GM10847 (cell line): ENCODE results near the gene FBXO33.

Experiments used
- POLR2A ChIP-seq: IDR thresholded peaks from 2 replicates; pipeline ENCODE4 v1.6.1; 2011; ENCODE audit not compliant: insufficient read length; ENCODE audit errors: extremely low read depth

The FBXO33 gene, protein sequence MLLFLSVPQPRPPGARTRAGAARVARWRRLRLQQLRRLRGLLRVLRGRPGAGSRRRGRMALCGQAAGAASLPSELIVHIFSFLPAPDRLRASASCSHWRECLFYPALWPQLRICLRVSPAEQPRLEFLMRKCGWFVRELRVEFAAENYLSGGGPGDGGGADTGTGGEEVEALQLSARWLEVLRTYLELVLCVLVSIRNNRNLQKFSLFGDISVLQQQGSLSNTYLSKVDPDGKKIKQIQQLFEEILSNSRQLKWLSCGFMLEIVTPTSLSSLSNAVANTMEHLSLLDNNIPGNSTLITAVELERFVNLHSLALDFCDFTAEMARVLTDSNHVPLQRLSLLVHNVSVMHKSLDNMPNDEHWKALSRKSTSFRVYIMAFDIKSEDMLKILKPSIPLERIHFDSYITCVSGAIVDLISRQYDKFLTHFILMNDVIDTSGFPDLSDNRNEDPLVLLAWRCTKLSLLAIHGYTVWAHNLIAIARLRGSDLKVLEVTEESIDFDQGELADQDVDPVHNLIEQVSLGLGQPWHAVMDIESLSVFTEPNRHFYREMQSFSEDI

DNA sequence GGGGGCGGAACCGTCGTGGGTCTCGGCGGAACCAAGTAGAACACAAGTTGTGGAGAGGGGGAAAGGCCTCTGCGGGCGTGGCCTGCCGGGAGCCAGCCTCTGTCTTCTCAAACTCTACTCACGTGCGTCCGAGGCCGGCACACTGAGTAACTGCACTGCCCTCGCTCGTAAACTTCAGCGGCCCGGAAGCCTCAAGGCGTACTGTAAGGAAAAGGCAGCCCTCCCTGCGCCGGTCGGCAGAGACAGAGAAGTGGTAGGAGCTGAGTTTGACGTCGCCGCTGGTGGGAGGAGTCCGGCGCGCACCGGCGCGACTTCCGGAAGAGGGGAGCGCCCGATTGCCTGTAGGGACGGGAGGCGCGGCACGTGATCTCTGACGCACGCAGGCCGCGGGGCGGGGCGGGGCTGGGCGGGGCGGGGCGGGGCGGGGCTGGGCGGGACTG lies at the start of gene FBXO33:
TSS of gene FBXO33 (minus strand) at position 255 of the 440 bp plus-strand sequence. CDS start 271 bp downstream, outside the sequence.
- TF ChIP-seq POLR2A = no peak

DNA sequence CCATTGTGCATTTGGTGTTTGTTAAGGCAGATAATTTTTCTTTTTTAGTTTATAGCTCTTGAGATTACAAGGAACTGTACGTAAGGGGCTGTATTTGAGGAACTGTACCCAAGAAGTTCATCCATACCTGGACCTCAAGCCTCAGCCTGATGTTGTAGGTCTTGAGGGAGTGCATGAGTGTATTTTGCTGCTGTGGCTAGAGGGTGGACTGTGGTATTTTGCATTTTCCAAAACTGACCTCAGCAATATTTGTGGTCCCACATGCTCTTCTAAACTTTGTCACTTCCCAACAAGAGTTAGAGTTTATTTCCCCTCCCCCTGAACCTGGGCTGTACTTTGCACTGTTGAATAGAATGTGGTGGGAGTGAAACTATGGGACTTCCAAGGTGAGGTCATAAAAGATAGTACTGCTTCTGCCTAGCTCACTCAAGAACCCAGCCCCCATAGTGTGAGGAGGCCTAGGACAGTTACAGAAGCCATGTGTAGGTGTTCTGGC lies 42.2 kb upstream of the FBXO33 start:
- TF ChIP-seq POLR2A = no peak

DNA sequence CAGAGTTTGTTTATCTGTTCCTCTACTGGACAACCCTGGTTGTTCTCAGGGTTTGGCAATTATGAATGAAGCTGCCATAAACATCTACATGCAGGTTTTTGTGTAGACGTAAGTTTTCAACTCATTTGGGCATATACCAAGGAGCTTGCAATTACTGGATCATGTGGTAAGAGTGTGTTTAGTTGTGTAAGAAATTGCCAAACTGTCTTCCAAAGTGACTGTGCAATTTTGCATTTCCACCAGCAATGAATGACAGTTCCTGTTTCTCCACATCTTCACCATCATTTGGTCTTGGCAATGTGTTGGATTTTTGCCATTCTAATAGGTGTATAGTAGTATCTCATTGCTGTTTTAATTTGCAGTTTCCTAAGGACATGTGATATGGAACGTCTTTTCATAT lies 39.8 kb upstream of the FBXO33 start:
- no peak for TF ChIP-seq POLR2A

DNA sequence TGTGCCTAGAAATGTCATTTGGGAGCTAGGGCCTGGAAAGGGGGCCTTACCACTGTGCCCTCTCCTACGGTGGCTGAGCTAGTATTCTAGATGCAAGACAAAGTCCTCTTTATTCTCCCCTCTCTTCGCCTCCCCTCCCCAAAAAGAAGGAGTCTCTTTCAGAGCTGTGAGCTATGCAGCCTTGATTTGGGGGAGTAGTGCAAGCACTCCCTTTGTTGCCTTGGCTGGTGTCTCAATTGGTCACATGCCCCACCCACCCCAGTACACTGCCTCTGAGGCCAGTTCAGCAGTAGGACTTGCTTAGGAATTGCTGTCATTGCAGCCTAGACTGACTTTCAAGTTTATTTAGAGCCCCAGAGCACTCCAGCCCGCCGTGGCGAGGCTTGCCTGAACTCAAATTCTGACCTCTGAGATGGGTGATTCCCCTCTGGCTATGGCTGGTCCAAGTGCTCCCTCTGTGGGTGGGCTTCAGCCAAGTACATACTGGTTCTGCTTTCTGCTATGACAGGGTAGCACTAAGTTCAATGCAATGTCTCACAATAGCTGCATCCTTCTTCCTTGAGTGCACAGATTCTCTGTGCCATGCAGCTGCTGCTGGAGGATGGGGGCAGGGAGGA lies 37.0 kb upstream of the FBXO33 start:
- TF ChIP-seq POLR2A = no peak

DNA sequence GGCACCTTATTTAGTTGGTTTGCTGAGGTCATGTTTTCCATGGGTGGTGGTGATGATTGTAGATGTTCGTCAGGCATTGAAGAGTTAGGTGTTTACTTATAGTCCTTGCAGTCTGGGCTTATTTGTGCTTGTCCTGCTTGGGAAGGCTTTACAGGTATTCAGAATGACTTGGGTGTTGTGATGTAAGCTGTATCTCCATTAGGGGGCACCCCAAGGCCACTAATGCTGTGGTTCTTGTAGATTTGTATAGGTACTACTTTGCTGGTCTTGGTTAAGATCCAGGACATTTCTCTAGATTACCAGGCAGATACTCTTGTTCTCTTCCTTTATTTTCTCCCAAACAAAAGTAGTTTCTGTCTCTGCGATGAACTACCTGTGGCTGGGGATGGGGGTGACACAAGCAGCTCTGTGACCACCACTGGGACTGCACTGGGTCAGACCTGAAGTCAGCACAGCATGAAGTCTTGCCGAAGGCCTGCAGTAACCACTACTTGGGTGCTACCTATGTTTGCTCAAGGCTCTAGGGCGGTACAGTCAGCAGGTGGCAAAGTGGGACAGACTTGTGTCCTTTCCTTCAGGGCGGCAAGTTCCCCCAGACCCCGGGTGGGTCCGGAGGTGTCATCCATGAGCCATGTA lies 35.8 kb upstream of the FBXO33 start:
- no peak for TF ChIP-seq POLR2A

DNA sequence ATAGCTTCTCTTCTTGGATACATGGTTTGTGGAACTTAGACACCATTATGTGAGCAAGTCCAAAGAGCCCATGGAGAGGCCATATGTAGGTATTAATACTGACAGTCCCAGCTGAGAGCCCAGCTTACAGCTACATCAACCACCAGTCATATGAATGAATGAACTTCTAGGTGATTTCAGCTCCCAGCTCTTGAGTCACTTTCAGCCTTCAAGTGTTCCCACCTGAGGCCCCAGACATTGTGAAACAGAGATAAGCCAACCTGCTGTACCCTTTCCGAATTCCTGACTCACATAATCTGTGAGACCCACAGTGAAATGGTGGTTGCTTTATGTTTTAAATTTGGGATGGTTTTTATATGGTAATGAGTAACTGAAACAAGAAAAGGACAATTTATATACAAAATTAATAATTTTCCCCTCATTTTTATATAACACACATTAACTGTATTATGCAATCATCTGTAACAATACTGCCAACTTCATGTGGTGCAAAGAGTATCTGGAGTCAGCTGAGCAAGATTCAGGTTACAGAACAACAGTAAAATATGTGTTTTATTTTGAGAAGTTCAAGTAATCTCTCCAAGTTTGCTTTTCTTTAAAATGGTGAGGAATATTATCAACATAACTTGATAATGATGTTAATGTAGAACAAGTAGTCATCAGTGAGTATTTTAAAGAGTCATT lies 27.7 kb upstream of the FBXO33 start:
- no peak for TF ChIP-seq POLR2A

DNA sequence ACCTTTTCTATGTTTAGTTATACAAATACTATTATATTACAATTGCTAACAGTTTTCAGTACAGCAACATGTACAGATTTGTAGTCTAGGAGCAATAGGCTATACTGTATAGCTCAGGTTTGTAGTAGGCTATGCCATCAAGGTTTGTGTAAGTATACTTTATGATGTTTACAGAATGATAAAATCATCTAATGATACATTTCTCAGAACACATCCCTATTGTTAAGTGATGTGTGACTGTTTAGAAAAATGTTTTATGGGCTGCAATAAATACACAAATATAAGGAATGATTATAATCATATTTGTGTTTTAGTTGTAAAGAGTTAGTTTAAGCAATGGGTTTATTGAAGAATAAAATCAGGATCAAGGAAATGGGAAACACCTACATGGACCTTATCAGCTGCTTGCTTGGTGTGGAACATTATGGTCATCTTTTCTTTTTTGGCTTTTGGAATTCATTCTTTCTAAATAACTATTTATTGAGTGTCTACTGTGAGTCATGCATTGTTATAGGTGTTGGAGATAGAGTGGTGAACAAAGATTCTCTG lies 24.5 kb upstream of the FBXO33 start:
- no peak for TF ChIP-seq POLR2A

DNA sequence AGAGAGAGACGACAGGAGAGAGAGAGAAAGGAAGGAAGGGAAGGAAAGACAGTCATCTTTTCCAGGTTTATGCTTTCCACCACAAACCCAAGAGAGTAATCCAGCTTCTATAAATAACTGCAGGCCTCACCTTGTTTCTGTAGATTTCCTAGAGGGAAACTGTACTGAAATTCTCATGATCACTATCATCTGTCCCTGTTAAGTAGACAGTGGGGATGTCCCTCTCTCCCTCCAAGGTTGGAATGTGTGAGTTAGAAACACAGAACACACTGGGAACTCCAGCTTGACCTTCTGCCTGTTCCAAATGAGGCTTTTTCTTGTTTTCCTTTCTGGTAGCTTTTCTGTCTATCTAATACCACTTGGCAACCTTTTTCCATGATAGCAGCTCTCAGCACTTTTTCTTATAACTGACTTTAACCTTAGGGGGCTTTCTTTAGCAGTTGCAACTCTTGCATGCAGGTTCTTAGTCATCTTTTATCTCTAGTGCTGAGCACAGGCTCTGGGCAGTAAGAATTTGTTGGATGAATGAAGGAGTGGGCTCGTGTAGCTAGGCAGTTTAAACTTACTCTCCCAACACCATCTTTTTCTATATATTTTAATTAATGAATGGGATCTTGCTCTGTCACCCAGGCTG lies 22.8 kb upstream of the FBXO33 start:
- no peak for TF ChIP-seq POLR2A

DNA sequence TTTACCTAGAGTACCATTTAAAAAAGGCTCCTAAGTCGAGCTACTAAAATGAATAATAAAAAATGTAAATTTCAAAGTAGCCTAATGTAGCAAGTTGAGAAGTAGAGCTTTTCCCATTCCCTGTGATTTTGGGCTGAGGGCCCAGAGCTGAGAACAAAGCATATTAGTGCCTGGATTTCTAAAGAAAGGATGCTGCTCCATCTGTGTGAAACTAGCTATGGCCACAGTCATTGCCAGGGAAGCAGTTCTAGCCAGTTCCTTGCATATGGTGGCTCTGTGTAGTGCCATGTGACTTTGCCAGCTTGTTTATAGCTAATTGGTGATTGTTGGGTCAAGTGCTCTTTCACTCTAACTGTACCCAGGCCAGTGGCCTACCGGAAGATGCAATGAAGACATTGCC lies 20.4 kb upstream of the FBXO33 start:
- no peak for TF ChIP-seq POLR2A

DNA sequence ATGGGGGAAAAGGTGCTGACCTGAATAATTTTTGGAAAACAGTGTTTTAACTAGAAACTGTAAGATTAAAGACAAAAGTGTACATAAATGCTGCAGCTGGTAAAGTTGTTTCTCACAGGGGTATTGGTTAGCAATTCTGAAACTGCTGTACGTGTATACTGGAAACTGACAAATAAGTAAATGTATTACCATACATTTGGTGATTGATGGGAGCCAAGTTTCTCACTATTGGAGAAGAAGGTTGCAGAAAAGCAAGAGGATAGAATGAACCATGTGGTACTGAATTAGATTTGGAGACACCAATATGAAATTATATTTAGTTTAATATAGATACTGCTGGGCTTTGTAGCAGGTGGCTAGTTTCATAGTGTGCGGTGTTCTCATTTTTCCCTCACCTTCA lies 19.6 kb upstream of the FBXO33 start:
- TF ChIP-seq POLR2A = no peak

DNA sequence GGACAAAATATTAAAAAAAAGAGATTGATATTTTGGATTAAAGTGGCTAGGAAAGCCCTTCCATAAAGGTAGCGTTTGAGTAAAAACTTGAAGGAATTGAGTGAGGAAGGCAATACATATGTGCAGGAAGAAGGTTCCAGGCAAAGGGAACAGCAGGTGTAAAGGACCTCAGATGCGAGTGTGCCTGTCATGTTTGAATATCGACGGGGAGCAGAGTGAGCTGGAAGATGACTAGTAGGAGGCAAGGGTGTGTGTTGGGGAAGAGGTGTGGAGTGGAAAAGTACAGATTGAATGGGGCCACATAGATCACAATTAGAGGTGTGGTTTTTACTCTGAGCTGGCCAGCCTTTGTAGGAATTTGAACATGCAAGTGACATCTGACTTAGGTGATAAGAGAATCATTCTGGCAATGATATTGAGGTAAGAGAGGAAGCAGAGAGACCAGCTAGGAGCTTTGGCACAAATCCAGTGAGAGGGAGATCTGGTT lies 15.0 kb upstream of the FBXO33 start:
- no peak for TF ChIP-seq POLR2A

DNA sequence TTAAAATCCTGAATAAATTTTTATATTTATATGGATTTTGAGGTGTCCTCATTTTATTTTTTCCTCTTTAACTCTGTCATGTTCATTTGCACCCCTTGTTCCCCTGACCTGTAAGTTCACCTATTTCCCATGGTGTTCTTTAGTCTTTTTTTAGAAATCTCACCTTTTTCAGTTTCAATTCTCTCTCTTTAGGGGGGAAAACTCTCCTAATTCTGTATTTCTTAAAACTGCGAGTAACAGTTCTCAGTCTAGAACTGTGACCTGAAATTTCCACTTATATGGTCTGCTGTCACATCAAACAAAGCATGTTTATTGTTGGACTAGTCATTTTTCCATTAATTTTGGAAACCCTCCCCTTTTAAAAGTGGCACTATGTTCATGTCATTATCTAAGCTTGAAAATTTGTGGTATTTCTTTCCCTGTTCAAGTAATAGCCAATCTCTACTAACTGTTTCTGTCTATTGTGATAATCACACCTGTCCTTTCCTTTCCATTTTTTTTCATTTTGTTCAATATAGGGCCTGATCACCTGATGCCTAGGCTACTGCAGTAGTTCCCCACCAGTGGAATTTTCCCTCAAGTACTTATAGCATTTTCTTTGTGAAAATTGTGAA lies 14.0 kb upstream of the FBXO33 start:
- no peak for TF ChIP-seq POLR2A

DNA sequence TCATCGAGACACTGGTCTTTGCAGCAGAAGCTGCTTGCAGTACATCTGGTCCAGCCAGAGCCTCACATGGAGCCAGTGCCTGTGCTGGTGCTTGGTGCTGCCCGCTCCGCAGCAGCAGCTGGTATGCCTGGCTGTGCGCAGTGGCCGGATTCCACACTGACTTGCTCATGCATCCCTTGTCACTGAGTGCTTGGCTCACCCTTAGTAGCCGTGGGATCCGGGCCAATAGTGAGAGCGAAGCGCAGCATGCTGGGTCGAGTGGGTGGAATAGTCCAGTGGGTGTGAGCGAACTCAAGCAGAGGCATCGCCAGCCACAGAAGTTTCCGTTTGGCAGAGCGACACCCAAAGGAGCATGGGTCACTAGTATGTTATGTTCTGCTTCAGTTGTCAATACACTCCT lies 10.1 kb upstream of the FBXO33 start:
- no peak for TF ChIP-seq POLR2A

DNA sequence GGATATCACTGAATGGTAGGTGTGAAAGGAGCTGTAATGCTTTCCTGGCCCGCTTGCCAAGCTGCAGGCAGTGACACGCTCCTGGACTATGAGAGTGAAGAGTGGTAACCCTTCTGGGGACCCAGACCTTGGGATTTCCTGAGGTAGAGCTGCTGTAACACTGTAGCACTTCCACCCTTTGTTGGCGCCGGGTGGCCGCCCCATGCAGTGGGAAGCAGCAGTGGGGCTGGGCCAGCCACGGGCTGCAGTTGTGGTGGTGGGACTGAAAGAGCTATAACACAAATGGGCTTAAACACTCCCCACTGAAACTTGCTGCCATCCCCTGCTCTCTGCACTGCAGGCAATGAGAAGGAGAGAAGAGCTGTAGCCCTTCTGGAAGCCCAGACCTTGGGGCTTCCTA lies 9.6 kb upstream of the FBXO33 start:
- no peak for TF ChIP-seq POLR2A
